ENCODE data around the gene RASA3.
"Not testable (repeated sequence)": the region's sequence is repeated elsewhere in the genome, so short reads cannot be mapped to it uniquely, and the experiment has no call there.

RASA3 gene

GRCh38 chr13:114132419-114133121 lies at the start of gene RASA3:
Gene RASA3 (minus strand): TSS chr13:114132623. CDS start chr13:114132489, 134 bp downstream.
- DNase-seq (ENCODE audit: low read depth) = peak; percentile 87
- peak within 1 kb of the TSS; percentile 88 for H3K4me3 ChIP-seq (ENCODE audit: low read depth, low read length)
- no peak for TF ChIP-seq CTCF (conservative IDR thresholded peaks at IDR 0.05; ENCODE audit: low read depth, low read length)

GRCh38 chr13:114179087-114179658 lies 46.8 kb upstream of the RASA3 start, which contains the start of gene CFAP97D2:
Gene CFAP97D2 (plus strand): TSS chr13:114179257. CDS start chr13:114179331, 74 bp downstream.
- no peak for DNase-seq (ENCODE audit: low read depth)
- H3K4me3 ChIP-seq (ENCODE audit: low read depth, low read length) = no peak within 1 kb of the TSS
- no peak for TF ChIP-seq CTCF (conservative IDR thresholded peaks at IDR 0.05; ENCODE audit: low read depth, low read length)

GRCh38 chr13:114177245-114178010 lies 45.0 kb upstream of the RASA3 start:
- no peak for TF ChIP-seq CTCF (conservative IDR thresholded peaks at IDR 0.05; ENCODE audit: low read depth, low read length)
- DNase-seq (ENCODE audit: low read depth) = no peak
- H3K4me3 ChIP-seq (ENCODE audit: low read depth, low read length) = no peak overlapping the region

GRCh38 chr13:114176359-114176902 lies 44.0 kb upstream of the RASA3 start:
- DNase-seq (ENCODE audit: low read depth); H3K4me3 ChIP-seq (ENCODE audit: low read depth, low read length): not testable (repeated sequence)

GRCh38 chr13:114174529-114174961 lies 42.1 kb upstream of the RASA3 start:
- TF ChIP-seq CTCF (conservative IDR thresholded peaks at IDR 0.05; ENCODE audit: low read depth, low read length) = no peak
- peak; percentile 54 for DNase-seq (ENCODE audit: low read depth)
- H3K4me3 ChIP-seq (ENCODE audit: low read depth, low read length) = no peak overlapping the region

- TF ChIP-seq CTCF (conservative IDR thresholded peaks at IDR 0.05; ENCODE audit: low read depth, low read length) = no peak
- DNase-seq (ENCODE audit: low read depth) = no peak
- no peak overlapping the region for H3K4me3 ChIP-seq (ENCODE audit: low read depth, low read length)
Measured at GRCh38 chr13:114173745-114174144, 41.3 kb upstream of the RASA3 start.

- H3K4me3 ChIP-seq (ENCODE audit: low read depth, low read length) = no peak overlapping the region
- DNase-seq (ENCODE audit: low read depth) = no peak
- TF ChIP-seq CTCF (conservative IDR thresholded peaks at IDR 0.05; ENCODE audit: low read depth, low read length) = no peak
Measured at GRCh38 chr13:114173272-114173671, 40.8 kb upstream of the RASA3 start.

Measured in choroid plexus epithelial cell (primary cell).